WI38 (cell line): ENCODE data around the gene LEP.

ENCODE experiments used
- H3K4me3 ChIP-seq: 2 replicates; pipeline ENCODE4 v1.5.1; 2011; ENCODE audit warnings: low read depth, mild to moderate bottlenecking, control low read depth, low read length
- CTCF ChIP-seq: IDR thresholded peaks from 2 replicates; pipeline ENCODE4 v1.5.1; 2012; ENCODE audit warnings: low read depth, mild to moderate bottlenecking, control low read depth, low read length

LEP gene

GRCh38 chr7:128251337-128251736 lies 10.3 kb downstream of the LEP start:
- TF ChIP-seq CTCF: no peak
- H3K4me3 ChIP-seq: no peak overlapping the region

GRCh38 chr7:128253701-128254100 lies 12.6 kb downstream of the LEP start:
- H3K4me3 ChIP-seq: no peak overlapping the region
- no peak for TF ChIP-seq CTCF

- no peak overlapping the region for H3K4me3 ChIP-seq
- TF ChIP-seq CTCF: no peak
These were observed 13.4 kb downstream of the LEP start for GRCh38 chr7:128254470-128254869.

- TF ChIP-seq CTCF: no peak
- H3K4me3 ChIP-seq: no peak overlapping the region
These were observed 14.2 kb downstream of the LEP start for GRCh38 chr7:128255271-128255670.

GRCh38 chr7:128257458-128257857 lies 16.4 kb downstream of the LEP start:
- no peak overlapping the region for H3K4me3 ChIP-seq
- no peak for TF ChIP-seq CTCF

- TF ChIP-seq CTCF: no peak
- no peak overlapping the region for H3K4me3 ChIP-seq
These were observed 18.3 kb downstream of the LEP start for GRCh38 chr7:128259131-128260061.

- no peak for TF ChIP-seq CTCF
These were observed 19.2 kb downstream of the LEP start for GRCh38 chr7:128260069-128260795.

More at GRCh38 chr7:128260069-128260795, 19.2 kb downstream of the LEP start:
- H3K4me3 ChIP-seq: no peak overlapping the region
